Natural killer cell (primary cell): Measurements from ENCODE around the gene CYP27A1. TPM values are rescaled to one million over a fixed set of nuclear protein-coding genes. Genes with fewer than 3 reads are reported as not detected.

Source experiments
- ATAC-seq, 3 donors: fragments of 150-1000 bp in 2 of 3; fragments of 200-7000 bp in 1 of 3; cut with Tn5 transposase; 1 replicate in 1 of 3; 2 replicates in 2 of 3; pipeline ENCODE4 v1.10.0; 2021; ENCODE audit warnings: mild to moderate bottlenecking in 2 of 3, moderate library complexity in 2 of 3
- DNase-seq, 2 donors: peaks; one replicate each; pipeline versions ENCODE4 v3.0.0 to v3.0.0-alpha.2; 2013 to 2021; ENCODE audit warnings: mixed read lengths in 1 of 2
- H3K27ac ChIP-seq: one replicate; pipeline ENCODE4 v1.5.1; 2013; ENCODE audit warnings: mild to moderate bottlenecking, low read length
- H3K27me3 ChIP-seq: one replicate; pipeline ENCODE4 v1.6.1; 2013; ENCODE audit warnings: low read length; ENCODE audit not compliant: control insufficient read depth, insufficient read depth
- H3K36me3 ChIP-seq: one replicate; pipeline ENCODE4 v1.6.1; 2013; ENCODE audit warnings: low read length; ENCODE audit not compliant: control insufficient read depth, insufficient read depth
- H3K4me1 ChIP-seq: one replicate; pipeline ENCODE4 v1.6.1; 2013; ENCODE audit warnings: low read length; ENCODE audit not compliant: control insufficient read depth, insufficient read depth
- H3K4me3 ChIP-seq: one replicate; pipeline ENCODE4 v1.5.1; 2013; ENCODE audit warnings: low read length
- H3K9me3 ChIP-seq: one replicate; pipeline ENCODE4 v1.6.1; 2013; ENCODE audit warnings: low read length; ENCODE audit not compliant: control insufficient read depth, insufficient read depth
- H3K27ac Mint-ChIP-seq, 2 donors: one replicate each; pipeline ENCODE4 v1.8.0; 2022; ENCODE audit warnings: mild to moderate bottlenecking in 2 of 2, mixed read lengths in 2 of 2, moderate library complexity in 1 of 2
- H3K27me3 Mint-ChIP-seq, 2 donors: one replicate each; pipeline ENCODE4 v1.8.0; 2022; ENCODE audit warnings: low read depth in 2 of 2, mixed read lengths in 2 of 2
- H3K36me3 Mint-ChIP-seq: one replicate; pipeline ENCODE4 v1.8.0; 2022; ENCODE audit warnings: mixed read lengths
- H3K4me1 Mint-ChIP-seq, 2 donors: one replicate each; pipeline ENCODE4 v1.8.0; 2022; ENCODE audit warnings: mixed read lengths in 2 of 2
- H3K4me3 Mint-ChIP-seq: one replicate; pipeline ENCODE4 v1.8.0; 2022; ENCODE audit warnings: mild to moderate bottlenecking, moderate library complexity, mixed read lengths
- H3K9me3 Mint-ChIP-seq, 2 donors: one replicate each; pipeline ENCODE4 v1.8.0; 2022; ENCODE audit warnings: mixed read lengths in 2 of 2
- CTCF ChIP-seq: fragments of 200-600 bp; IDR thresholded peaks from one replicate; pipeline ENCODE4 v1.8.0; 2022; ENCODE audit warnings: antibody characterized with exemption
- WGBS: methylation state at CpG from one replicate; pipeline ENCODE4 v1.1.7; 2013; ENCODE audit warnings: missing lambda C conversion rate; ENCODE audit not compliant: insufficient coverage; 5-methylcytosine and 5-hydroxymethylcytosine counted together
- intact Hi-C: fragments of 100-400 bp; cut with micrococcal nuclease; formaldehyde crosslinking; loops from one replicate; pipeline ENCODE4 v1.14.2; 2022
- total RNA-seq, 4 donors: library from RNA; stranded (reverse); fragments of 120-200 nt in 1 of 4; gene quantifications; one replicate each; pipeline versions ENCODE4 v1.2.3 to v1.2.4, GENCODE V29; 2013 to 2022

The CYP27A1 gene
- total RNA-seq, 3 donors from 2014 or later (not counting 1 experiment from before 2014, with no cell fraction given): 0.61 to 1.6 TPM; not detected in 1

GRCh38 chr2:218815244-218815637, 33.3 kb downstream of the CYP27A1 start:
- Mint-ChIP-seq H3K4me1 (no peaks in the 10 kb centered on the region), H3K4me3 (no peak overlapping the region), H3K9me3 (no peaks in the 10 kb centered on the region), H3K36me3 (no peaks in the 10 kb centered on the region), H3K27ac (no peak overlapping the region), H3K27me3 (peaks cover 13 to 23% of the 10 kb centered on the region in 2 donors)
- intact Hi-C loops: no loop called here
- no peak overlapping the region for H3K4me3 ChIP-seq
- H3K27me3 ChIP-seq: no peaks in the 10 kb centered on the region
- DNase-seq: no peak
- no peak for TF ChIP-seq CTCF
- no peaks in the 10 kb centered on the region for H3K36me3 ChIP-seq
- H3K9me3 ChIP-seq: no peaks in the 10 kb centered on the region
- no peak for ATAC-seq
- no peak overlapping the region for H3K27ac ChIP-seq
- no peaks in the 10 kb centered on the region for H3K4me1 ChIP-seq
- 86% methylated on average over 5 of the region's 5 CpGs for WGBS

- H3K27ac Mint-ChIP-seq: no peak overlapping the region
- Histone ChIP-seq H3K4me3 (no peak overlapping the region), H3K4me1 (no peaks in the 10 kb centered on the region), H3K36me3 (no peaks in the 10 kb centered on the region), H3K27me3 (no peaks in the 10 kb centered on the region), H3K9me3 (no peaks in the 10 kb centered on the region), H3K27ac (no peak overlapping the region)
- no peaks in the 10 kb centered on the region for H3K4me1 Mint-ChIP-seq
- no peaks in the 10 kb centered on the region for H3K9me3 Mint-ChIP-seq
- no peak overlapping the region for H3K4me3 Mint-ChIP-seq
- no peak for TF ChIP-seq CTCF
- ATAC-seq (no peak), DNase-seq (no peak)
- H3K27me3 Mint-ChIP-seq: peaks cover 13 to 23% of the 10 kb centered on the region in 2 donors
- no peaks in the 10 kb centered on the region for H3K36me3 Mint-ChIP-seq
- intact Hi-C loops: no loop called here
- WGBS: 91% methylated on average over 4 of the region's 4 CpGs
These were observed 33.7 kb downstream of the CYP27A1 start for GRCh38 chr2:218815649-218816048.

GRCh38 chr2:218816561-218817011, 34.6 kb downstream of the CYP27A1 start:
- DNase-seq (no peak), ATAC-seq (no peak)
- TF ChIP-seq CTCF: no peak
- Mint-ChIP-seq H3K36me3 (no peaks in the 10 kb centered on the region), H3K4me1 (no peaks in the 10 kb centered on the region), H3K9me3 (no peaks in the 10 kb centered on the region), H3K27ac (no peak overlapping the region), H3K4me3 (no peak overlapping the region), H3K27me3 (peaks cover 13 to 23% of the 10 kb centered on the region in 2 donors)
- Histone ChIP-seq H3K36me3 (no peaks in the 10 kb centered on the region), H3K27ac (no peak overlapping the region), H3K4me3 (no peak overlapping the region), H3K27me3 (no peaks in the 10 kb centered on the region), H3K9me3 (no peaks in the 10 kb centered on the region), H3K4me1 (no peaks in the 10 kb centered on the region)
- 93% methylated on average over 2 of the region's 2 CpGs for WGBS
- intact Hi-C loops: no loop called here

- Histone ChIP-seq H3K4me3 (no peak overlapping the region), H3K36me3 (no peaks in the 10 kb centered on the region), H3K9me3 (no peaks in the 10 kb centered on the region), H3K4me1 (no peaks in the 10 kb centered on the region), H3K27me3 (no peaks in the 10 kb centered on the region), H3K27ac (no peak overlapping the region)
- DNase-seq (no peak), ATAC-seq (no peak)
- Mint-ChIP-seq H3K9me3 (no peaks in the 10 kb centered on the region), H3K4me1 (no peaks in the 10 kb centered on the region), H3K36me3 (no peaks in the 10 kb centered on the region), H3K27me3 (peaks cover 10 to 16% of the 10 kb centered on the region in 2 donors), H3K27ac (no peak overlapping the region), H3K4me3 (no peak overlapping the region)
- intact Hi-C loops: no loop called here
- 85% methylated on average over 7 of the region's 7 CpGs for WGBS
- TF ChIP-seq CTCF: no peak
These were observed 37.1 kb downstream of the CYP27A1 start for GRCh38 chr2:218819093-218819492.
